Keratinocyte (primary cell): ENCODE measurements around the gene SUMO1.

Experiments used
- EZH2 ChIP-seq: IDR thresholded peaks from one replicate; pipeline ENCODE4 v1.6.1; 2012; ENCODE audit warnings: inconsistent platforms, mild to moderate bottlenecking, low read length, moderate library complexity
- TF ChIP-seq, protein P1 (sequence below), 3 experiments: IDR thresholded peaks in 1 of 3; conservative IDR thresholded peaks in 1 of 3; optimal IDR thresholded peaks in 1 of 3; 2 replicates in 2 of 3; 3 replicates in 1 of 3; pipeline versions ENCODE3 to v1.5.1; 2011; ENCODE audit warnings: low read length in 3 of 3, mild to moderate bottlenecking in 3 of 3, moderate library complexity in 2 of 3, control low read depth in 1 of 3, inconsistent platforms in 1 of 3; ENCODE audit not compliant: insufficient read depth in 2 of 3; ENCODE audit errors: extremely low read depth in 1 of 3

GRCh38 chr2:202165945-202166344 is 72.5 kb downstream of the SUMO1 start:
- TF ChIP-seq, protein P1, sequence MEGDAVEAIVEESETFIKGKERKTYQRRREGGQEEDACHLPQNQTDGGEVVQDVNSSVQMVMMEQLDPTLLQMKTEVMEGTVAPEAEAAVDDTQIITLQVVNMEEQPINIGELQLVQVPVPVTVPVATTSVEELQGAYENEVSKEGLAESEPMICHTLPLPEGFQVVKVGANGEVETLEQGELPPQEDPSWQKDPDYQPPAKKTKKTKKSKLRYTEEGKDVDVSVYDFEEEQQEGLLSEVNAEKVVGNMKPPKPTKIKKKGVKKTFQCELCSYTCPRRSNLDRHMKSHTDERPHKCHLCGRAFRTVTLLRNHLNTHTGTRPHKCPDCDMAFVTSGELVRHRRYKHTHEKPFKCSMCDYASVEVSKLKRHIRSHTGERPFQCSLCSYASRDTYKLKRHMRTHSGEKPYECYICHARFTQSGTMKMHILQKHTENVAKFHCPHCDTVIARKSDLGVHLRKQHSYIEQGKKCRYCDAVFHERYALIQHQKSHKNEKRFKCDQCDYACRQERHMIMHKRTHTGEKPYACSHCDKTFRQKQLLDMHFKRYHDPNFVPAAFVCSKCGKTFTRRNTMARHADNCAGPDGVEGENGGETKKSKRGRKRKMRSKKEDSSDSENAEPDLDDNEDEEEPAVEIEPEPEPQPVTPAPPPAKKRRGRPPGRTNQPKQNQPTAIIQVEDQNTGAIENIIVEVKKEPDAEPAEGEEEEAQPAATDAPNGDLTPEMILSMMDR (optimal IDR thresholded peaks at IDR 0.05 in 1 of 3, IDR thresholded peaks at IDR 0.05 in 1 of 3, conservative IDR thresholded peaks at IDR 0.05 in 1 of 3; ENCODE audit: extremely low read depth in 1 of 3, insufficient read depth in 2 of 3, low read length in 3 of 3), result no peak
- TF ChIP-seq EZH2, result no peak
